Measurements from ENCODE around the gene OAS3.
A peak's percentile ranks its signal among the peaks of the same experiment; 100 is the strongest.
"Not testable (repeated sequence)": the region's sequence is repeated elsewhere in the genome, so short reads cannot be mapped to it uniquely, and the experiment has no call there.

OAS3 gene

DNA sequence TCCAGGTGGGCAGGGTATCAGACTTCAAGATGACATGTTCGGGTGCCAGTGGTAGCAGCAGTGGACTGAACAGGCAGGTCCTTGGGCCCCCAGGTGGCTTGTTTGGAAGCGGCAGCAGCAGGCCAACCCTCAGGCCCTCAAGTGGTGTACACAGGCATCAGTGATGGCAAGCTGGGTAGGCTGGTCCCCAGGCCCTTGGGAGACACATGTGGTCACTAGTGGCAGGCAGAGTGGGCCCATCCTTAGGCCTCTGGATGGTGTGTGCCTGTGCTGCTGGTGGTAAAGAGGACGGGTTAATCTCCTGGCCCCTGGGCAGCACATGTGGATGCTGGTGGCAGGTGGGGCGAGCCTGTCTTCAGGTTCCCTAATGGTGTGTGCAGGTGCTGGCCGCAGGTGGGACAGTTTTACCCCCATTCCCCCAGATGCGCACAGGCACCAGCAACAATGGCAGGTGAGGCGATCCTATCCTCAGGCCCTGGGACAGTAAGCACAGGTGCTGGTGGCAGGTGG lies 48.1 kb downstream of the OAS3 start:
- no peak for DNase-seq (ENCODE audit: low read depth)

GRCh38 chr12:112987561-112987960 lies 49.3 kb downstream of the OAS3 start:
- DNase-seq (ENCODE audit: low read depth): no peak

DNA sequence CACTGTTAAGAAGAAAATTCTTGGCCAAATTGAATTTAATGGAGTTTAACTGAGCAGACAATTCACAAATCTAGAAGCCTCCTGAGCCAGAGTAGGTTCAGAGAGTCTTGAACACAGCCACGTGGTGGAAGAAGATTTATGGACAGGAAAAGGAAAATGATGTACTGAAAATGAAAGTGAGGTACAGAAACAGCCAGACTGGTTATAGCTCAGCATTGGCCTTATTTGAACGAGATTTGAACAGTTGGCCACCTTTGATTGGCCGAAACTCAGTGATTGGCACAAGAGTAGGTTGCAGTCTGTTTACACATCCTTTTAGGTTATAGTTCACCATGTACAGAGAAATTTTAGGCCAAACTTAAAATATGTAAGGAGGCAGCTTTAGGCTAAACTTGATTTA lies 50.0 kb downstream of the OAS3 start:
- DNase-seq (ENCODE audit: low read depth): no peak

DNA sequence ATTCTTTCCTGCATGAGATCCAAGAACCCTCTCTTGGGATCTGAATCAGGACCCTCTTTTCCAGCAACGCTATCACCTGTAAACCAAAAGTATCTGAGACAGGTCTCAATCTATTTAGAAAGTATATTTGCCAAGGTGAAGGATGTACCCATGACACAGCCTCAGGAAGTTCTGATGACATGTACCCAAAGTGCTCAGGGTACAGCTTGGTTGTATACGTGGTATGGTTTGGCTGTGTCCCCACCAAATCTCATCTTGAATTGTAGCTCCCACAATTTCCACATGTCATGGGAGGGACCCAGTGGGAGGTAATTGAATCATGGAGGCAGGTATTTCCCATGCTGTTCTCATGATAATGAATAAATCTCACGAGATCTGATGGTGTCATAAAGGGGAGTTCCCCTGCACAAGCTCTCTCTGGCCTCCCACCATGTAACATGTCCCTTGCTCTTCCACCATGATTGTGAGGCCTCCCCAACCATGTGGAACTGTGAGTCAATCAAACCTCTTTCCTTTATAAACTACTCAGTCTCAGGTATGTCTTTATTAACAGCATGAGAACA lies 50.6 kb downstream of the OAS3 start:
- not testable (repeated sequence) for DNase-seq (ENCODE audit: low read depth)

DNA sequence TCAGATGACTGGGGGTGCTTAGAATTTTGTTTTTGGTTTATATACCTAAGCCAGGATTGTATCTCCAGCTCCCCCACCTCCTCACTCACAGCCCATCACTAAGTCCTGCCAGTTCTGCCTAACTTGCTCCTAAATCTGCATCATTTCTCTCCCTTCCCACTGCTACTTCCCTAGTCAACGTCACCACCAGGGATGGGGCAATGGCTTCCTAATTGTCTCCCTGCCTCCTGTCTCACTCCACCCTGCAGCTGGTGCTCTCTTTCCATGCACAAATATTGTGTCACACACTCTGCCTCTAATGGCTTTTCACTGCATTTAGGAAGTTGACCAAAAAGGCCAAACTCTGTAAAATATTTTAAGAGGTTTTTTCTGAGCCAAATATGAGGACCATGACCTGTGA lies 51.5 kb downstream of the OAS3 start:
- DNase-seq (ENCODE audit: low read depth): no peak

GRCh38 chr12:112992541-112993398 lies 54.5 kb downstream of the OAS3 start:
- peak; percentile 51 for DNase-seq (ENCODE audit: low read depth)

GRCh38 chr12:112995008-112995407 lies 56.7 kb downstream of the OAS3 start:
- no peak for DNase-seq (ENCODE audit: low read depth)

GRCh38 chr12:112996501-112996900 lies 58.2 kb downstream of the OAS3 start:
- DNase-seq (ENCODE audit: low read depth): no peak

DNA sequence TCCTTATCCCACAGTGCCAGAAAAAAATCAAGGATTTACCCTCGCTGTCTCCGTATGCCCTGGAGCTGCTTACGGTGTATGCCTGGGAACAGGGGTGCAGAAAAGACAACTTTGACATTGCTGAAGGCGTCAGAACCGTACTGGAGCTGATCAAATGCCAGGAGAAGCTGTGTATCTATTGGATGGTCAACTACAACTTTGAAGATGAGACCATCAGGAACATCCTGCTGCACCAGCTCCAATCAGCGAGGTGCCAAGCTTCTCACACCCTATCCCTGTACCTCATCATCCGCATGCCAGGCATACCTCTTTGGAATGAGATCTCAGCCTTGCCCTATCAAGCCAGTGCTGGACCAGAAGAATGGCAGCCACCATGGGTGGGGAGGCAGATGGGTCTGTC lies 59.2 kb downstream of the OAS3 start:
- no peak for DNase-seq (ENCODE audit: low read depth)

DNA sequence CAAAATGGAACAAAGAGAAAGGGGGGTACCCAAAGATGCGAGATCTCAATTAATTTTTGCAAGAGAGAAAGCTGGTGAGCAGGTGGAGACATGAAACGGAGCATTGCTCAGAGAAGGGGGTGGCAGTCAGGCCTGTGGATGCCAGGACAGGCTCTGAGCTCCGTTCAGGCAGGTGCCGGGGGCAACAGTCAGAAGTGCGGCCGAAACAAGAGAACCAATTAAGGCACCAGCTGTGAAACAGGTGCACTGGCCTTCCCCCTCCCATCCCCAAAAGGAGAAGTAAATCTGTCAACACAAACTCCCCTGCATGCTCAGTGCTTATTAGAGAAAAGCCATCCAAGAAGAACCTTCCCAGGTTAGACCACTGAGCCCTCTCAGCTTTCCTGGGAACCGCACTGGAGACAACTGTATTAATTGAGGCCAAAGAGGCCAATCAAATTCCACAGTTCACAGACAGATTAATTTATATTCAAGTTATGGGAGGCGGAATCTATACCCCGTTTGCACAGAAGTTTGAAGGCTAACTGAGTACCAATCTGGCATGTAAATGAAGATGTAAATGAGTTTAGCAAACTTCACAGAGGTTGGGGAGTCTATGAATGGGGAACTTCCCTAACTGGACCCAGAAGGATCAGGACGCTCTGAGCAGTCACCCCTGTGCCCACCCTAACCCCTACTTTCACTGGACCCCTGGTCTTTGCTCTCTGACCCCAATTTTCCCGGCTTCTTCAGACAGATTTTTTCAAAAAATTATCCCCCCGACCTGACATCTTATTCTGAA lies 60.9 kb downstream of the OAS3 start:
- DNase-seq (ENCODE audit: low read depth): no peak

- DNase-seq (ENCODE audit: low read depth): no peak
Measured at GRCh38 chr12:113000433-113000832, 62.2 kb downstream of the OAS3 start.

- DNase-seq (ENCODE audit: low read depth): no peak
Measured at GRCh38 chr12:113002155-113002554, 63.9 kb downstream of the OAS3 start.

DNA sequence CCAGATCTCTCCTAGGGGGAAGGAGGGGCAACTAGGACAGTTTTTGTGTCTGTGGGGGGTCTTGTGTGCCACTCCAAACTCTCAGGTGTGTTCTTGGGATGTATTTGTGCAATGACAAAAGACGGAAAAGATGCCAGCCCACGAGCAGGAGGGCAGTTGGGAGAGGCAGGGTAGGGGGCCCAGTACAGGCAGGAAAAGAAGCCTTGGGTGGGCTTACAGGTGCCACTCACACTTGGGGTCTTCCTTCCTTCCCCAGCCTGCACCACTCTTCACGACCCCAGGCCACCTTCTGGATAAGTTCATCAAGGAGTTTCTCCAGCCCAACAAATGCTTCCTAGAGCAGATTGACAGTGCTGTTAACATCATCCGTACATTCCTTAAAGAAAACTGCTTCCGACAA lies 64.4 kb downstream of the OAS3 start:
- DNase-seq (ENCODE audit: low read depth): no peak

- DNase-seq (ENCODE audit: low read depth): no peak
Measured at GRCh38 chr12:113003636-113004035, 65.4 kb downstream of the OAS3 start.

DNA sequence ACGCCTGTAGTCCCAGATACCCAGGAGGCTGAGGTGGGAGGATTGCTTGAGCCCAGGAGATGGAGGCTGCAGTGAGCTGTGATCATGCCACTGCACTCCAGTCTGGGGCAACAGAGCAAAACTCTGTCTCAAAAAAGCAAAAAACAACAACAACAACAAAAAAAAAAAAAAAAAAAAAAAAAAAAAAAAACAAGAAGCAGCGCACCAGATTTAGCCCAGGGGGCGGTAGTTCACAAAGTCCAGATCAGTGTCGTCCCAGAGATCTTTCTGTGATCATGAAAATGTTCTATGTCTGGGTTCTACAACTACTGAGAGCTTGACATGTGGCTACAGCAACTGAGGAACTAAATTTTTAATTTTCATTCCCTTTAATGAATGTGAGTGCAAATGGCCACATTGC lies 67.5 kb downstream of the OAS3 start:
- DNase-seq (ENCODE audit: low read depth): no peak

GRCh38 chr12:113006206-113006605 lies 67.9 kb downstream of the OAS3 start:
- DNase-seq (ENCODE audit: low read depth): no peak

- DNase-seq (ENCODE audit: low read depth): no peak
Measured at GRCh38 chr12:113006641-113007040, 68.4 kb downstream of the OAS3 start.

DNA sequence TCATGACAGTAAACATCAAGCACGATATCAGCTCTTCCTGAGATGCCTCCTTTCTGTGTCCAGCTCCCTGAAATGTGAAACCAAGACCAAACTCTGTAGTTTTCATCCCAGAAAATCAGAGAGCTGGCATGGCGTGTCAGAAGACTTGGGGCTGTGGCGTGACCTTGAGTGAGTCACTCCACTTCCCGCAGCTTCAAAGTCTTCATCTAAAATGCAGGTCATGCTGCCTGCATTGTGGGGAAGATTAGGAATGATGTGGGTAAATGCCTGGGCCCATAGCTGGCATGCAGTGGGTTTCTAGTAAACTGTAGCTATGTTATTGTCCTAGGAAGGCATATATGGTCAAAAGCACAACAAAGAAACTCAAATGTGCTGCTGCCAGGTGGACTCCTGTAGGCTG lies 68.9 kb downstream of the OAS3 start:
- DNase-seq (ENCODE audit: low read depth): no peak

- DNase-seq (ENCODE audit: low read depth): no peak
Measured at GRCh38 chr12:113010701-113011100, 72.4 kb downstream of the OAS3 start.

DNA sequence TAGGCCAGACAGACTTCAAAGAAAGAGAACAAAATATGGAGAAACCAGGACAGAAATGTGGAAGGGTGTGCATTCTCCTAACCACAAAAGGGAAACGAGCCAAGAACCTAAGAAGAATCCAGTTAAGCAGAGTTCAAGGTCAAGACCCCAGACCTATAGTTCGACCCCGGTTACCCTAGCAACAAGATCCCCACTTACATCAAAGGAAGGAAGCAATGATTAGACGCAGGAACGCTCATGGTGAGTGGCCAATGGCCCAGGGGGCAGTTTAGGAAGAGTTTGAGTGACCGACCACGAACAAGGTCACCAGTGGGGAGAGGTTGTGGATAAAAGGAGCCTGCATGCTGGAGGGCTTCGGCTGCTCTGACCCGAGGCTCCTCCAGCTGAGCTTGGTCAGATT lies 76.3 kb downstream of the OAS3 start:
- DNase-seq (ENCODE audit: low read depth): no peak

GRCh38 chr12:113016796-113017195 lies 78.5 kb downstream of the OAS3 start:
- DNase-seq (ENCODE audit: low read depth): no peak

DNA sequence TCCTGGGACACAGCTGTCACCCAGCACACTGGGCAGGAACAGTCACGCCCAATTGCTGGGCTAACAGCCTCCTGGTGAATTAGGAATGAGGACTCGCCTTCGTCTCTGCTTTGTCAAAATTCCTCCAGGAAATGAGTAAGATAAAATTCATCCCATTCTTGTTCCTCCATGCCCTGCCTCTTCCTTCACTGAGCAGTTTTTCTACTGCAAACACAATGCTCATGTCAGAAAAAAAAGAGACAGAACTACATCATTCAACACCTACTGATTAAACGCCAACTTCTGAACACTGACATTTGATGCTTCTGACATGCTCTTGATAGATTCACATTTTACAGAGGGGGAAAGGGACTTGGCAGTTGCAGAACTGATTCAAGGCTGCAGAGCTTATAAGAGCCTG lies 80.8 kb downstream of the OAS3 start:
- no peak for DNase-seq (ENCODE audit: low read depth)

DNA sequence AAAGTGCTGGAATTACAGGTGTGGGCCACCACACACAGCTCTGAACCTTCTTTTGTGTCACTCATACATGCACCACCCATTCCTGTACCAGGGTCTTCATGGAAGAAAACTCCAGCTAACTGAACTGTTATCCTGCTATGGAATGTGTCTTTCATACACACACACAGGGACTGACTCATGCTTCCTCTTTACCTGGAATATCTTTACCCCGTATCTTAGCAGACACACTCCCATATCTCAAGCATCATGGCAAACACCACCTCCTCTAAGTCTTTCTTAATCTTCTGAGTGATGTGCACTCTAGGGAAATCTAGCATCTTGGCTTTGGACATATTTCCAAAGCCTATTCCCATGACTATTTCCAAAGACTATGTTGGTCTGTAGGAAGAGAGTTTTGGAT lies 83.2 kb downstream of the OAS3 start:
- DNase-seq (ENCODE audit: low read depth): no peak

All from stromal cell of bone marrow (primary cell).